Left lobe of liver (tissue), 2 donors: ENCODE data around the gene DNAJC11. TPM values are rescaled to one million over a fixed set of nuclear protein-coding genes. Genes with fewer than 3 reads are reported as not detected.
A peak's percentile ranks its signal among the peaks of the same experiment; 100 is the strongest.

Experiments
- ATAC-seq: fragments of 200-7000 bp; cut with Tn5 transposase; one replicate; pipeline ENCODE4 v1.9.1; 2020; ENCODE audit warnings: mild to moderate bottlenecking, moderate library complexity
- DNase-seq: peaks from one replicate; pipeline ENCODE4 v3.0.0-alpha.2; 2020; ENCODE audit warnings: low spot score
- total RNA-seq: library from RNA; stranded (reverse); gene quantifications from one replicate; pipeline ENCODE4 v1.2.1, GENCODE V29; 2021
- donor health status: DM: no; HTN: no; CAD: no; lungs with moderate emphysema.
- donor health status: DM: no; HTN: yes; CAD: no.

The DNAJC11 gene
- total RNA-seq, 1 donor from 2014 or later = 29.5 TPM

GRCh38 chr1:6587261-6588005 lies 114.2 kb downstream of the DNAJC11 start:
- ATAC-seq (peak; percentile 48), DNase-seq (peak; percentile 62)

GRCh38 chr1:6586404-6586816 lies 115.2 kb downstream of the DNAJC11 start:
- ATAC-seq (no peak), DNase-seq (peak; percentile 46)

- DNase-seq (no peak), ATAC-seq (no peak)
These were observed 115.8 kb downstream of the DNAJC11 start for GRCh38 chr1:6585841-6586240.

GRCh38 chr1:6585081-6585722 lies 116.4 kb downstream of the DNAJC11 start:
- DNase-seq (no peak), ATAC-seq (no peak)

Other genes starting within 250 kb of the DNAJC11 start
- gene TNFRSF25, start 235.6 kb downstream of the DNAJC11 start, total RNA-seq = 2.1 TPM
- gene PLEKHG5, start 210.1 kb downstream of the DNAJC11 start, total RNA-seq = 1.1 TPM
- 11.1 TPM for gene NOL9, start 147.3 kb downstream of the DNAJC11 start, total RNA-seq
- 0.05 TPM for gene TAS1R1, start 146.5 kb downstream of the DNAJC11 start, total RNA-seq
- 38.4 TPM for gene ZBTB48, start 121.8 kb downstream of the DNAJC11 start, total RNA-seq
- gene KLHL21, start 98.9 kb downstream of the DNAJC11 start, total RNA-seq = 20.0 TPM
- gene PHF13, start 88.1 kb downstream of the DNAJC11 start, total RNA-seq = 5.5 TPM
- 9.7 TPM for gene THAP3, start 76.9 kb downstream of the DNAJC11 start, total RNA-seq
- 33.6 TPM for gene CAMTA1, start 83.6 kb upstream of the DNAJC11 start, total RNA-seq